Retinal pigment epithelial cell (primary cell): Measurements from ENCODE around the gene ARMH3.

Experiments
- DNase-seq: peaks from one replicate; pipeline ENCODE4 v3.0.0-alpha.2; 2010; ENCODE audit warnings: low read depth
- H3K4me3 ChIP-seq: 2 replicates; pipeline ENCODE4 v1.5.1; 2011; ENCODE audit warnings: mild to moderate bottlenecking, low read length, control low read depth, moderate library complexity
- CTCF ChIP-seq: conservative IDR thresholded peaks from 2 replicates; pipeline ENCODE4 v1.5.1; 2011; ENCODE audit warnings: low read depth, low read length, control low read depth, inconsistent platforms

The ARMH3 gene

GRCh38 chr10:101816376-101816775 lies 239.6 kb downstream of the ARMH3 start:
- H3K4me3 ChIP-seq: peak overlapping the region; percentile 83
- no peak for TF ChIP-seq CTCF

DNA sequence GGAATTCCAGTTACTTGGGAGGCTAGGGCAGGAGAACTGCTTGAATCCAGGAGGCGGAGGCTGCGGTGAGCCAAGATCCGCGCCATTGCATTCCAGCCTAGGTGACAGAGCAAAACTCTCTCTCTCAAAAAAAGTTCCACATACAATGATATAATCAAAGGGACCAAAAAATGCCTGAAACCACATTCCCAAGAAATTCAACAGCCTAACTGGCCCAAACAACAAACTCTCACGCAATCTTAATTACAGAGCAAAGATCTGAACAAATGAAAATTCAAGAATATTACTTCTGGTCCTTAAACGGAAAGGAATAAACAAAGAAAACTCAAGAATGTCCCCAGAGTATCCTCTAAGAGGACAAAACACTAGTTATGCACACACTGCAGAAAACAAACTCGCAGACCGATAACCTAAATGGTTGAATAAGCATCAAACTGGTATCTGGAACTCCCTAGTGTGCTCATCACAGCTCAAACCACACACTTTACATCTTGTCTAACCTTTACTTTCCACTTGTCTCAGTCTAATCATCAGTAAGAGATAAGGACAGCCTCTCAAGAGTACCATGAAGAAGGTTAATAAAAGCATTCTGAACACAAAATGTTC lies 241.4 kb downstream of the ARMH3 start:
- peak overlapping the region; percentile 83 for H3K4me3 ChIP-seq
- TF ChIP-seq CTCF: no peak
- no peak for DNase-seq

More at GRCh38 chr10:101816376-101816775, 239.6 kb downstream of the ARMH3 start:
- no peak for DNase-seq

GRCh38 chr10:101812606-101813005 lies 243.4 kb downstream of the ARMH3 start:
- TF ChIP-seq CTCF: no peak
- no peak for DNase-seq
- H3K4me3 ChIP-seq: no peak overlapping the region

DNA sequence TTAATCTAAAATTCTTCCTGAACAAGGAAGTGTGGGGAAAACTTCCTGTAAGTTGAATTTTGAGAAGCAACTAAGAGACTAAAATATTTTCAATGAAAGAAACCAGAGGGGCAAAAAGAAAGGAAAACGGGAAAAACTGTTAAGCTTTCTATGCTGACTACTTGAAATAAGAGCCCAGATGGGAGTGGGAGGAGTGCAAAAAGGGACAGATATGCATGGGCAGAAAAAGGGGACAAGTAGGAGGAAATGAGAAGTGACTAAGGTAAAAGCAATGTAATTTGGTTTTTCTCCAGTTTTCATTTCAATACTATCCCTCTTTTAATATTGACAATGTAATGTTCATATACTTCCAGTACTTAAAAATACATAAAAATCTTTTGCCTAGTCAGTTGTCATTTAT lies 248.8 kb downstream of the ARMH3 start:
- no peak for DNase-seq
- TF ChIP-seq CTCF: no peak
- H3K4me3 ChIP-seq: no peak overlapping the region

- TF ChIP-seq CTCF: no peak
- DNase-seq: no peak
- no peak overlapping the region for H3K4me3 ChIP-seq
Observed at GRCh38 chr10:101803511-101803910, 252.5 kb downstream of the ARMH3 start.

GRCh38 chr10:101797403-101798059 lies 258.4 kb downstream of the ARMH3 start:
- no peak overlapping the region for H3K4me3 ChIP-seq
- TF ChIP-seq CTCF: no peak
- no peak for DNase-seq
